Embryonic facial prominence (tissue), 1 donor: ENCODE results near the gene RAB8B.
A peak's percentile ranks its signal among the peaks of the same experiment; 100 is the strongest.

Experiments
- DNase-seq: peaks from one replicate; pipeline ENCODE4 v3.0.0-alpha.2; 2016; ENCODE audit errors: extremely low spot score

Gene RAB8B

GRCh38 chr15:63274427-63274826 lies 85.0 kb downstream of the RAB8B start:
- no peak for DNase-seq

DNA sequence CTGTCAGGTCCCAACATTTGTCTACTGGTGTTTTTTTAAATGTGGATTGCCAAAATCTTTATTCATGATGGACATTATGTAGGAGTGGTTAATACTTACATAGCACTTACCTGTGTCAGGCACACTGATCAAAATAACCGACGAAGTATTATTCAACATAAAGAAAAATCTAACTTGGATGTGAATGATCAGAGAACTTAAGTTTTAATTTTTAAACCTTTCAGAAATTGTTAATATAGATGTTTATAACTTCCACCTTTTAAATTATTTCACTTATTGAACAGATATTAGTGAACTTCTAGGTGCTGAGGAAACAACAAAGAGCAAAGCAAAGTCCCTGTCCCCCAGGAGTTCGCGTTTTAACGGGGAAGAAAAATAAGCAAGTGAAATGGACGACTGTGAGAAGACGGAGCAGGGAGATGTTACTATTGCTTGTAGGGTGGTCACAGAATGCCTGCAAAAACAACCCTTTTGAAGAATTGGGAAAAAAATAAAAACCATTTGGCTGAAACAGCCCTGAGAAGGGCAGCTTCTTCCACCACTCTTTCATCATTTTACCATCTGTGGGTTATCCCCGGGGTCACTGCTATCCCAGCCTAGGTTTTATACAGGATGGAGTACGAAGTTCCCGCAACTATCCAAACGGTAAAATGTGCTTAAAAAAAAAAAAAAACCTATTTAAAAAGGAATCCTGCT lies 87.1 kb downstream of the RAB8B start:
- DNase-seq = no peak

DNA sequence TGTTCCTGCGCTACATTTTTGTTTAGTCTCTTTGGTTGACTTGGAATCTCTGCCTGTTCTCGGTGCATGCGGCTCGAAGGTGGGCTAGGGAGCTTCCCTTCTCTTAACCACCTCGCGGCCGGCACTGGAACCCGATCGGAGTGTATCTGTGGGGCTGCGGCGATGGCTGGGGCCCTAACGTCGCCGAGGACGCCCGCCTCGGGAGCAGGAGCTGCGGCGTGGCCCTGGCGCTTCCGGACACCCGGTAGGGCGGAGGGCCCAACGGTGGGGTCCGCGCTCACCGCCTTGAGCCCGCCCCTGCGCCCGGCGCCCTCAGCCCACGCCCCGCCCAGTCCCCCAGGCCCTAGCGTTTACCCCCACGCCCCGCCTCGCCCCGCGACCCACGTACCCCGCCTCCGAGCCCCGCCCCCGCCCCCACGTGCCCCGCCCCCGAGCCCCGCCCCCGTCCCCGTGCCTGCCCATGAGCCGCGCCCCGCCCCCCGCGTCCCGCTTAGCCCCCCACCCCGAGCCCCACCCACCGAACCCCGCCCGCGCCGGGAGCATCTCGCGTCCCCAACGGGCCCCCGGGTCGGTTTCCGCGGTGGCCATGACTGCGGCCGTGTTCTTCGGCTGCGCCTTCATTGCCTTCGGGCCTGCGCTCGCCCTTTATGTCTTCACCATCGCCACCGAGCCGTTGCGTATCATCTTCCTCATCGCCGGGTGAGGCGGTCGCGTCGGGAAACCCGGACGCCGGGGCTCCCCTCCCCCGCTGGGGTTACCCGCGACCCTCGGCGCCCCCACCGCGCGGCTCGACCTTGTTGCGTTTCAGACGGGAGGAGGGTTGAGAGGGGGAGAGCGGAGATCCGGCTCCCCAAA lies 87.9 kb downstream of the RAB8B start, which contains the start of gene APH1B:
TSS of gene APH1B (plus strand) at position 568 of the 855 bp plus-strand sequence. CDS start at position 587, 19 bp downstream.
- DNase-seq = peak; percentile 40

DNA sequence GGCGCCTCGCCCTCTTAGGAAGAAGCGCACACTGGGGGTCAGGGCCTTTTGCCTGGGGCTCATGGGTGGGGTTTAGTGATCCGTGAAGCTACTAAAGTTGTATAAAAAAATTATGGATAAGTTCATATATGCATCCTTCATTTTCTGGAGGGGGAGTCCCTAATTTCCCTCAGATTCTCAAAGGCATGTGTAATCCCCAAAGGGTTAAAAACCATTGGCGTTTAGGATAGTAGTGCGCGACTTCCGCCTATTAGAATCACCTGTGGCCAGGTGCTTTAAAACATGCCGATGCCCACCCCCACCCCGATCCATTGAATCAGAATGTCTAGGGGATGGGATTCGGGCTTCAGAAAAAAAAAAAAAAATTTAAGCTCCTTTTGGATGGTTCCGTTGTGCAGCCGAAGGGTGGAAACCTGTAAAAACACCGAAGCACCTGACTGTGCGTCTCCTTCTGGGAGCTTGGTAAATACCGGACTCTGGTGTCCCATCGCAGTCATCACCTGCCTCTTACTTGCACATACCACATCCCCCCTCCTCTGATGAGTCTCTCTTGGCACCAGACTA lies 88.6 kb downstream of the RAB8B start:
- DNase-seq = no peak

DNA sequence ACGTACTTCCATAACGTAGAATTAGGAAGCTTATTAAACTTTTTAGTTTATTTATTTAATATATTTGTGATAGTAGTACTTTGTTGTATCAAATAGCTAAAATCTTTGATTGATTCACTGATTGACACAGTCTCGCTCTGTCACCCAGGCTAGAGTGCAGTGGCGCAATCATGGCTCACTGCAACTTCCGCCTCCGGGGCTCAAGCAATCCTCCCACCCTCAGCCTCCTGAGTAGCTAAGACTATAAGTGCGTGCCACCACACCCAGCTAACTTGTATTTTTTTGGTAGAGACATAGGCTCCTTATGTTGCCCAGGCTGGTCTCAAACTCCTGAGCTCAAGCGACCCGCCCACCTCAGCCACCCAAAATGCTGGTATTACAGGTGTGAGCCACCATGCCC lies 93.7 kb downstream of the RAB8B start:
- DNase-seq = no peak

DNA sequence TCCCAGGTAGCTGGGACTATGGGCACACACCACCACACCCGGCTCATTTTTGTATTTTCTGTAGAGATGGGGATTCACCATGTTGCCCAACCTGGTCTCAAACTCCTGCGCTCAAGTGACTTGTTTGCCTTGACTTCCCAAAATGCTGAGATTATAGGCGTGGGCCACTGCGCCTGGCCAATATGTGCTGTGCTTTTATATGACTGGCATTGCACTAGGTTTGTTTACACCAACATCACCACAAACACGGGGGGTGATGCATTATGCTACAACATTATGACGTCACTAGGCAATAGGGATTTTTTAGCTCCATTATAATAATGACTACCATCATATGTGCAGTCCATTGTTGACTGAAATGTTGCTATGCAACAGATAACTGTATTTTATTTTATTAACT lies 94.9 kb downstream of the RAB8B start:
- DNase-seq = no peak

DNA sequence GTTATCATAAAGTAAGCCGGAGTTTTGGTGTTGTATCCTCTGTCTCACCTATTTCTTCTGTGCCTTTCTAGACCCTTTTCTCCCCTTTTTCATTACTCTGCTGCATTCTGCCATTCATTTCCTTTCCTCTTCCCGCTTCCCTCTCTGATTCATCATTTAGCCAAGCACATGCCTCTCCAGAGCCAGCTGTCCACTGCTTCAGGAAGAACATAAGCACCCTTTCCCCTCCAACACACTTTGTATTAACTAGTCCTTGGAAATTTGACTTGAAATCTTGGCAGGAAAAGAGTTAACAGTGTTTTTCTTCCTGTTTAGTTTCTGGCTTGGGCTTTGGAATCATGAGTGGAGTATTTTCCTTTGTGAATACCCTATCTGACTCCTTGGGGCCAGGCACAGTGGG lies 97.7 kb downstream of the RAB8B start:
- DNase-seq = no peak

DNA sequence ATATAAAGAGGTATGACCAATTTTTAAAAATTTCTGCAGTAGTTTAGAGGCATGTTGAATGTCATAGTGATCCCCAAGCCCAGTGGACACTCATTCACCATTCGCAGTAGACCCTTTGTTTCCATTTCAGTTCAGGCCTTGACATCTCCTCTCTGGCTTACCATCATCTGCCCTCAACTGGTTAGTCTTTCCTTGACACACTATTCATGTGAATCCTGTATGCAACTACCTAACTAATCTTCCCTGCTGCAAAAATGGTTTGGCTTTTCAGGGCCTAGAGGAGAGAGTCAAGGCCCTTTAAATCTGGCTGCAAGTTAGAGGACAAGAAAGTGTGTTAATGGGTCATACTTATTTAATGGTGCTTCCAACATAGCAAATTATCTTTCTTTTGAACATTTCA lies 98.9 kb downstream of the RAB8B start:
- no peak for DNase-seq

DNA sequence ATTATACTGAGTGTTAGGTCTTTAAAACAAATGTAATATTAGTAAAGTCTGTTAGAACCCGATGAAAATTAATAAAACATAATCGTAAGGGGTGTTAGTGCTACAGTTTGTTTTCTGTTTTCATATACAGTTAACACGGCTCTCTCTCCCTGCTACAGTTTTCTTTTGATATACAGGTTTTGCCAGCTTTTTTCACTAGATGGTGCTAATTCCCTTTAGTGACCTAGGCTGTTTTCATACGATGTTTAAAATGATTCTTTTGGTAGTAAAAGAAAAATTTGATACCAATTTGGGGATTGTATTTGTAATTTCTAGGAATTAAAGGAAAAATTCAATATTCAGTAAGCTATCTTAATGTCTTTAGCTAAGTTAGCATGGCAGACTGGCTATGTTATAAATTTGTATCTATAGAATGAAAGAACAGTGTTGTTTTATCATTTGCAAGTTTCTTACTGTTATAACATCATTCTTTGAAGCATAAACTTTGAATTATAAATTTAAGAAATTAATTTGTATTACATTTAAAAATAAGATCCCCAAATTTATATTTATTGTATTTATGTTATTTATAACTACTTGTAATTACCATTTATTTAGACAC lies 99.5 kb downstream of the RAB8B start:
- DNase-seq = peak; percentile 76

DNA sequence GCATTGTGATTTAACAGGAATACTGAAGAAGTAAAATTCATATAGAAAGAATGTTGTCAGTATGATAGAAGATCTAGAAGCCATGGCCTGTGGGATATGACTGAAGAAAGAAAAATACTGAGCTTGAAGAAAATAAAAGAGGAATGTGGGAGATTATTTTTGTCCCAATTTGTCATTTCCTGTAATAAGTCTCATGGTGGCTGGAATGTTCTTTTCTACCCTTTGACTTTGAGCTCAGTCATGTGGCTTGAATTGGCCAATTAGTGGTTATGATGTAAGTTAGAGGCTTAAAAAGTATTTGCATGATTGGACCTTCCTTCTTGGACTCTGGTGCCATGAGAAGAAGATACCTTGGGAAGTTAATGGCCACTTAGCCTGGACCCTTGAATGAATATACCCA lies 102.1 kb downstream of the RAB8B start:
- no peak for DNase-seq

GRCh38 chr15:63292241-63292640 lies 102.8 kb downstream of the RAB8B start:
- no peak for DNase-seq

GRCh38 chr15:63292771-63293170 lies 103.4 kb downstream of the RAB8B start:
- no peak for DNase-seq

GRCh38 chr15:63294359-63294758 lies 105.0 kb downstream of the RAB8B start:
- DNase-seq = no peak

- DNase-seq = no peak
Measured at GRCh38 chr15:63295341-63295740, 105.9 kb downstream of the RAB8B start.

DNA sequence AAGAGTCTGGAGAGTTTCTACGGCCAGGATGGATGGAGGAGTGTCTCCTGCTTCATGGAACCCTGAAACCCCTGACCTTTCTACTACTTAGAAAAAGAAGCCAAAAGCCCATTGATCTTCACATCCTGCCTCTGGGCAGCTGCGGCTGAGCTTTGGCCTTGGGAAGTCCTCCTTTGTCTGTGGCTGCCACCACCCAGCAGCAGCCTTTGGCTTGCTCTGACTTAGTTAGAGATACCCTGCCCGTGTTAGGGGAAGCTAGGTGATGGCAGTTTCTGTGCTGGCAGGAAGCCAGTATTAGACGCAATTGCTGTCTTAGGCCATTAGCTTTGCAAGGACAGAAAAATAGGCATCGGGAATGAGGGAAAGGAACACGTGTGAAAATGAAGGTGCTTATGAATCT lies 106.8 kb downstream of the RAB8B start:
- no peak for DNase-seq

- no peak for DNase-seq
Measured at GRCh38 chr15:63299943-63300575, 110.7 kb downstream of the RAB8B start.

- no peak for DNase-seq
Measured at GRCh38 chr15:63301088-63301487, 111.7 kb downstream of the RAB8B start.

- DNase-seq = no peak
Measured at GRCh38 chr15:63305260-63305659, 115.9 kb downstream of the RAB8B start.

- no peak for DNase-seq
Measured at GRCh38 chr15:63306492-63307073, 117.2 kb downstream of the RAB8B start.

DNA sequence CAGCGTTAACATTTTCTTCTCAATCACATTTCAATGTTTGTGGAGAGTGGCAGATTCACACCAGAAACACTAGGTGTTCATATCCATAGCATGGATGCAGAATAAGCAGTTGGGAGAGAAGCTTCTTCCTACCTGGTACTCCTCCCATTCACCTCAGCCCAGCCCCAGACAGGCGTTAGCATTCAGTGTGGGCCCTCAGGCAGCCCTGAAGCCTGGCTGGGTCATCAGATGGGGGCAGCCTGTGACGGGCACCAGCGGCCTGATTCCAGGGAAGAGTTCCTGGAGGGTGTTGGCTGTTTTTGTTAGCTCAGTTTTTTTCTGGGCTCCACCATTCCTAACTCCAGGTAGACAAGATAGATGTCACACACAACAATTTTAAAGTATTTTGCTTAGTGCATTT lies 119.1 kb downstream of the RAB8B start:
- DNase-seq = no peak

- DNase-seq = no peak
Measured at GRCh38 chr15:63308947-63309346, 119.5 kb downstream of the RAB8B start.

GRCh38 chr15:63310646-63311045 lies 121.2 kb downstream of the RAB8B start:
- no peak for DNase-seq
